ENCODE results near the gene MAP3K20. TPM values are rescaled to one million over a fixed set of nuclear protein-coding genes. Genes with fewer than 3 reads are reported as not detected.

The MAP3K20 gene
- polyA plus RNA-seq, 1 experiment, result 74.6 TPM

DNA sequence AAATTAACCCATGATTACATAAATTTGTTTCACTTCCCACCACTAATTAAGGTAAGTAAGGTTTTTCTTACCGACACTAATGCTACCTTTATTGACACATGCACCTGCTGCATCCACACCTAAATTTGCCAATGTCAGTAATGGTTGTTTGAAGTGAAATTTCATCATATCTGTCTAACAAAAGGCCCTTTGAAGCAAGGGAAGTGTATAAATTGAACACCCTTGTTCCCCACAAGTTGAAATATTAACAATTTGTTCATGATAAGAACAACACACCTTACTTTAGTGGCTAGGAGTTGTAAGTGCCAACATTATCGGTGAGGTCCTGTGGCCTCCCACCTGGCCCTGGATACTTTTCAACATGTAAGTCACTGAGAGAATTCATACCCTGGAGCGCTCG, 162.7 kb downstream of the MAP3K20 start:
- POLR2A ChIA-PET, result no interaction called here
- DNase-seq (ENCODE audit: low read depth, low spot score), result no peak
- Histone ChIP-seq H3K9me3 (ENCODE audit: control insufficient read depth, insufficient read depth, low read length) (no peaks in the 10 kb centered on the region), H3K27me3 (ENCODE audit: control insufficient read depth, insufficient read depth, low read length) (no peaks in the 10 kb centered on the region), H3K4me3 (ENCODE audit: low read depth, low read length) (no peak overlapping the region), H3K27ac (ENCODE audit: low read depth, low read length) (no peak overlapping the region)
- CTCF ChIA-PET, result interaction anchor here (0.7 kb wide), 1 partner anchor 34 kb away, joined by 3 read pairs; no protein-coding TSS in a partner anchor
- TF ChIP-seq, protein P1, sequence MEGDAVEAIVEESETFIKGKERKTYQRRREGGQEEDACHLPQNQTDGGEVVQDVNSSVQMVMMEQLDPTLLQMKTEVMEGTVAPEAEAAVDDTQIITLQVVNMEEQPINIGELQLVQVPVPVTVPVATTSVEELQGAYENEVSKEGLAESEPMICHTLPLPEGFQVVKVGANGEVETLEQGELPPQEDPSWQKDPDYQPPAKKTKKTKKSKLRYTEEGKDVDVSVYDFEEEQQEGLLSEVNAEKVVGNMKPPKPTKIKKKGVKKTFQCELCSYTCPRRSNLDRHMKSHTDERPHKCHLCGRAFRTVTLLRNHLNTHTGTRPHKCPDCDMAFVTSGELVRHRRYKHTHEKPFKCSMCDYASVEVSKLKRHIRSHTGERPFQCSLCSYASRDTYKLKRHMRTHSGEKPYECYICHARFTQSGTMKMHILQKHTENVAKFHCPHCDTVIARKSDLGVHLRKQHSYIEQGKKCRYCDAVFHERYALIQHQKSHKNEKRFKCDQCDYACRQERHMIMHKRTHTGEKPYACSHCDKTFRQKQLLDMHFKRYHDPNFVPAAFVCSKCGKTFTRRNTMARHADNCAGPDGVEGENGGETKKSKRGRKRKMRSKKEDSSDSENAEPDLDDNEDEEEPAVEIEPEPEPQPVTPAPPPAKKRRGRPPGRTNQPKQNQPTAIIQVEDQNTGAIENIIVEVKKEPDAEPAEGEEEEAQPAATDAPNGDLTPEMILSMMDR (IDR thresholded peaks at IDR 0.05; ENCODE audit: low read depth, low read length), result no peak

DNA sequence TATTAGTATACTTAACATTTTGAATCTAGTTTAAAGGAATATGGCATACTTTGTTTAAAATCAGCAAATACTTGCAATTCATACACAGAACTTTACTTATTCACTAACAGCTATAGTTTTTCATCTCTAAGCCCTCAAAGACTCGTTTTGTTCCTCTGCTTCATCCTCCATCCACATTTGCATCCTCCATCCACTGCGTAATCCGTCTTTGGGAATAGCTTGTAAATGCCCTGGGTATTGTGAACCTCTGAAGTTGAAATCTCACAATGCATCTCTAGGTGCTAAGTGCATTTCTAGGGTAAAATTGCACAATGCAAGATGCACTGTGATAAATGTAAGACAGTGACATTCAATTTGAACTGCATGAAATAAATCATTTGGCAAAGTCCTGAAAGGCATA, 163.2 kb downstream of the MAP3K20 start:
- DNase-seq (ENCODE audit: low read depth, low spot score), result no peak
- TF ChIP-seq, protein P1 (IDR thresholded peaks at IDR 0.05; ENCODE audit: low read depth, low read length), result no peak
- H3K27me3 ChIP-seq (ENCODE audit: control insufficient read depth, insufficient read depth, low read length), result no peaks in the 10 kb centered on the region
- no peaks in the 10 kb centered on the region for H3K9me3 ChIP-seq (ENCODE audit: control insufficient read depth, insufficient read depth, low read length)
- H3K4me3 ChIP-seq (ENCODE audit: low read depth, low read length), result no peak overlapping the region
- no peak overlapping the region for H3K27ac ChIP-seq (ENCODE audit: low read depth, low read length)
- ChIA-PET CTCF (interaction anchor here (0.7 to 1.9 kb wide), 2 partner anchors 33 to 211 kb away, joined by 3 to 7 read pairs; no protein-coding TSS in a partner anchor), POLR2A (no interaction called here)

- TF ChIP-seq, protein P1 (IDR thresholded peaks at IDR 0.05; ENCODE audit: low read depth, low read length), result no peak
- H3K4me3 ChIP-seq (ENCODE audit: low read depth, low read length), result no peak overlapping the region
- CTCF ChIA-PET, result interaction anchor here (1.9 kb wide), 1 partner anchor 211 kb away, joined by 7 read pairs; no protein-coding TSS in a partner anchor
- POLR2A ChIA-PET, result no interaction called here
- no peak for DNase-seq (ENCODE audit: low read depth, low spot score)
- H3K9me3 ChIP-seq (ENCODE audit: control insufficient read depth, insufficient read depth, low read length), result no peaks in the 10 kb centered on the region
- H3K27ac ChIP-seq (ENCODE audit: low read depth, low read length), result no peak overlapping the region
- H3K27me3 ChIP-seq (ENCODE audit: control insufficient read depth, insufficient read depth, low read length), result no peaks in the 10 kb centered on the region
Measured at GRCh38 chr2:173239644-173240043, 164.0 kb downstream of the MAP3K20 start.

DNA sequence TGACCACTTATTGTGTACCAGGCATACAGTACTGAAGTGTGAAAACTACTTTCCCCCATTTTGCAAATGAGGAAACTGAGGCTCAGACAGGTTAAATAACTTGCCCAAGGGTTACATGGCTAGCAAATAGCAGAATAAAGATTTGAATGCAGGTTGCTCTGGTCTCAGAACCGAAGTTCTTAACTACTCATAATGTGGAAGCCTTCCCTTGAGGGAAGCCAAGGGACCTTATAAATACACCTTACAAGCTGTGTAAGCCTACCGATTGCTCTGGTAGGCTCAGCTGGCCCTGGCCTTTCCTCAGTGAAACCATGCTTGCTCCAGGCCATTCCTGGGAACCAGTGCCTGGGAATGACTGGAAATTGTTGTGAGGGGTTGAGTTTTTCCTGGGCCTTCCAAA, 164.4 kb downstream of the MAP3K20 start:
- H3K27ac ChIP-seq (ENCODE audit: low read depth, low read length), result no peak overlapping the region
- TF ChIP-seq, protein P1 (IDR thresholded peaks at IDR 0.05; ENCODE audit: low read depth, low read length), result no peak
- H3K27me3 ChIP-seq (ENCODE audit: control insufficient read depth, insufficient read depth, low read length), result no peaks in the 10 kb centered on the region
- H3K9me3 ChIP-seq (ENCODE audit: control insufficient read depth, insufficient read depth, low read length), result no peaks in the 10 kb centered on the region
- no peak overlapping the region for H3K4me3 ChIP-seq (ENCODE audit: low read depth, low read length)
- POLR2A ChIA-PET, result no interaction called here
- CTCF ChIA-PET, result interaction anchor here (1.9 kb wide), 1 partner anchor 212 kb away, joined by 7 read pairs; no protein-coding TSS in a partner anchor
- no peak for DNase-seq (ENCODE audit: low read depth, low spot score)

- Histone ChIP-seq H3K27me3 (ENCODE audit: control insufficient read depth, insufficient read depth, low read length) (no peaks in the 10 kb centered on the region), H3K9me3 (ENCODE audit: control insufficient read depth, insufficient read depth, low read length) (no peaks in the 10 kb centered on the region), H3K4me3 (ENCODE audit: low read depth, low read length) (no peak overlapping the region), H3K27ac (ENCODE audit: low read depth, low read length) (no peak overlapping the region)
- ChIA-PET CTCF (no interaction called here), POLR2A (no interaction called here)
- TF ChIP-seq, protein P1 (IDR thresholded peaks at IDR 0.05; ENCODE audit: low read depth, low read length), result no peak
- no peak for DNase-seq (ENCODE audit: low read depth, low spot score)
Measured at GRCh38 chr2:173241643-173242042, 166.0 kb downstream of the MAP3K20 start.

Data from AG04450 (cell line).